ENCODE measurements around the gene SYDE2.

GRCh38 chr1:85172684-85173337 is 28.0 kb downstream of the SYDE2 start:
- no peak for TF ChIP-seq CTCF (IDR thresholded peaks at IDR 0.05)
- TF ChIP-seq ZFX (IDR thresholded peaks at IDR 0.05; ENCODE audit: borderline replicate concordance), result no peak

All from 22Rv1 (cell line).